SKM-1 (cell line): ENCODE measurements around the gene PRADC1.

Source experiments
- DNase-seq: peaks from one replicate; lab custom pipeline; 2025; ENCODE audit not compliant: unreplicated experiment; lab: John Stamatoyannopoulos, UW

The PRADC1 gene

DNA sequence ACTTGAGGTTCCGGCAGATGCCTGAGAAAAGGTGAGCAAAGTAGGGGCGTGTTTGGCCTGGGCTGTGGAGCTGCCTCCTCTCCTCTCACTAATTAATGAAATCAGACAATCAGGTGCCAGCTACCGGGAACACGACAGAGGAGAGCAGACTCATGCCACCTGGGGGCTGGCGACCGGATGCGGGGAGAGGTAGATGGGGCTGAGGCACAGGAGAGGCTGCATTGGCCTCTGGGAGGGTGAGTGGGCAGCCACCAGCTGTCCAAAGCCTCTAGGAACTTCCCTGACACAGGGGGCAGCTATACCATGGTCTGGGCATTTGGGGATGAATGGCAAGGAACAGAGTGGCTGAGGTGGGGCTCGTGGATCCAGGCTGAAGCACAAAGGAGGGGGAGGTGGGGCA is 26.2 kb upstream of the PRADC1 start:
- DNase-seq, result no peak

DNA sequence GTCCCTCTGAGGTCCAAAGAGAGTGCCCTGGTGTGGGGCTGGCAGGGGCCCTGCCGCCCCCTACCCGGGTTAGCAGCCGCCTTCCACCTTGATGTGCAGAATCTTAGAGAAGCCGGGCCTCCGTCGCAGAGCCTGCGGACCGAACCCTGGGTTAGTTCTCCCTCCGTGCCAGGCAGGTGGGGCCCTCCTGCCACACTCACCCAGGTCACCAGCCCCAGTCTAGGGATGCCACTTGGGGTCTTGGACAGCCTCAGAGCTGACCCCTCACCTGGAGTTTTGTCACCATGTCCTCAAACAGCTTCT is 25.8 kb upstream of the PRADC1 start:
- DNase-seq, result no peak

DNA sequence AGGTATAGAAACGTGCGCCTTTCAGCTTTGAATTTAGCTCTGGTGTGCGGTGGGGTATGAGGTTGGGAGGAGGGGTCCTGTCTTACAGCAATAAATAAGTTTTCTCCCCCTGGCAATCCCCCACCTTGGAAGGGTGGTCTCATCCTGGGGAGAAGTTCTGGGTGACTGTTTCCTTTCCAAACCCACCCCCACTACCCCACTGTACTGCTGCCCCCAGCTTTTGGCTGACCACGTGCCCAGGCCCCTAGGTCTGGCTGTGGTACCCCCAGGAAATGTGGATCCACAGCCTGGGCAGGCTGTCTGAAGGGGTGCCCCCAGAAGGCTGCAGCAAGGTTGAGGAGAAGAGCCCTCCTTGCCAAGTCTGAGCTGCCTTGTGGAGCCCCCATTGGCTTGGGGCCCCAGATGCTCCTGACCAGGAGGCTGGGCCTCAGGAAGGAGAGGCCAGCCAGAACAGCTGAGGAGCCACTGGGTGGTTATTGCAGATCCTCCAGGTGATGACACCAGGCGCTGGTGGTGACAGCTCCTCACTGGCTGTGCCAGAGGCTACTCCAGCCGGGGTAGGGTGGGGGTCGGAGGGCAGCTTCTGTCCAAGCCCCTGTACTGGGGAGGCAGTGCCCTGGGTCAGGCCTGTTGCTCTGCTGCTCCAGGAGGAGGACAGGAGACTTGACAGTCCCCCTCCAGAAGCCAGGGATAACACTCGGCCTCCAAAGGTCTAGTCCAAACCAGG is 25.3 kb upstream of the PRADC1 start:
- no peak for DNase-seq

DNA sequence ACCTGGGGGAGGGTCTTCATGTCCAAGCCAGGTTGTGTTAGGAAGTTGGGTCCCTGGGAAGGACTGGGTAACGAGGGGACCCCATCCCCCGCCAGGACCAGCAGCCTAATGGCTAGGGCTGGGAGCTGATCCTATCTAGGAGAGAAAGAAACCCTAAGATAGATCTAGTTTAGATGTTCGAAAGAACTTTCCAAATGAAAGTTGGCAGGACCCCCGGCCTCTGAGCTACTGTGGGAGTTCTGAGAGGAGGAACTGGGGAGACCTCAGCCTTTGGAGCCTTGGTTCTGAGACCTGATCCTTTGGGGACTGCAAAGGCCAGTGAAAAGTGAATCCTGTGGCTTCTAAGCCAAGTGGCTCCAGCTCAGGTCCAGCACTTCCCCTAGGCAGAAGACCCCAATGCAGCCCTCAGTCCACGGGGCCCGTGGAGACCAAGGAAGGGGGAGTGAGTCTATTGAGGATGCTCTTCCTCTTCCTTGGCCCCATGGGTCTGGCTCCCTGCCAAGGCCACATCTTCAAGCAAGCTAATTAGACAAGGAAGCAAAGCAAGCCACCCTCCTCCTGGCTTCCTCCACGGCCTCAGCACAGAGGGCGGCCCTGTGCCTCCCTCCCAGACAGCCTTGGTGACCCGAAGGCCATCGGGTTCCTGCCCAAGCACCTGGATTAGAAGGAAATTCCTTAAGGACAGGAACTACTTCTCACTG is 24.5 kb upstream of the PRADC1 start:
- DNase-seq, result peak; percentile 42

DNA sequence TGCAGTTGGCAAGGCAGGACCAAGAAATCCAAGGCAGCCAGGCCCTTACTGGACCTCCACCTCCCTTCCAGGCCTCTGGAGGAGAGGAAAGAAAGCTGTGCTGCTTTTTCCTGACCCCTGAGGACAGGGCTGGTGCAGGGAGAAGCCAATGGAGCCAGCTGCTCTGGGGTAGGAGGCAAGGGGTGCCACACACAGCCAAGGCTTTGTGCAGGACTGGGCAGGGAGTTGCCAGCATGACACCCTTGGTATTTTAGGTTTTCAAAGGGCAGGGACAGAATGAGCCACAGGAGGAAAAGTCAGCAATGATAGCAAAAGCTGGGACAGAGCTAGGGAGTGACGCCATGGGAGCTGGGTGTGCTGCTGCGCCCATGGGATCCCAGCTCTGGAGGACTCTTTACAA is 24.0 kb upstream of the PRADC1 start:
- no peak for DNase-seq

DNA sequence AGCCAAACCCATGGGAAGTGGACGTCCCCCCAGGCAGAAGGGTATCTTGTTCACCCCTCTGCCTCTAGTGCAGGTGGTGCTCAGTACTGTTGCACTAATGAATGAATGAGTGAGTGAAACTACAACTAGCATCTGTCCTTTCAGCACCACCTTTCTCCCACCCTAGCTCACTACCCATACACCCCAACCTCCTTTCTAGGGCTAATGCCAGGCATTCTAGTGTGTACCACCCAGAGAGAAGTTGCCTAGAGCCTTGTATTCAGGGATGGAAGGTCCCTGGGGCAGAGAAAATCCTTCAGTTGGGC is 23.5 kb upstream of the PRADC1 start:
- no peak for DNase-seq

DNA sequence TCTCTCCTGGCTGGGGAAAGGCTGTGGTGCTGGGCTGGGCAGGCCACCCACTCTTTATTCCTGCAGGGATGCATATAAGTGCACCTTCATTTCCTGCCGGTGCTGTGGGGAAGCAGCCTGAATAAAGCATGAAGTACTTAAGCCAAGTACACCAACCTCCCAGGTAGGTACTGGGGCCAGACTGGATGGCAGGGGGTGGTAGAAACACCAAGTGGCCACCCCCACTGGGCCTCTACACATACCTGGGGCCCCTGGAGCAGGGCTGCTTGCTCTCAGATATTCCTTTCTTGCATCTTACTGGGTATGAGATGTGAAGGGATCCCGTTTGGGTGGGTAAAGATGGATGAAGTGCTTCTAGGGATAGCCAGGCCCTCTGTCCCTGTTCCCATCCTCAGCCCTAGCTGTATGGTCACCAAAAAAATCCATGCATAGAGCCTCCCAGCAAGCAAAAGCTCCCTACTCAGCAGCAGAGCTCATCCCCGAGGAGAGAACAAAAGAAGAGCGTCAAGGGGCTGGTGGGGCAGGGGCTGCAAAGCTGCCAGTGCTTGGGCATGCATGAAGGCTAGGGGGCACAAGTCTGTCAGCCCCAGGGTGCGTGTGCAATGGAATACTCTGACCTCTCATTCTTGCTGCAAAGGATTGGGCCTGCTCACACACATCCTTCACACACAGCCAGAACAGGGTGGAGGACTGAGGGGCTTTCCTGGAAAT is 23.0 kb upstream of the PRADC1 start:
- DNase-seq, result no peak

DNA sequence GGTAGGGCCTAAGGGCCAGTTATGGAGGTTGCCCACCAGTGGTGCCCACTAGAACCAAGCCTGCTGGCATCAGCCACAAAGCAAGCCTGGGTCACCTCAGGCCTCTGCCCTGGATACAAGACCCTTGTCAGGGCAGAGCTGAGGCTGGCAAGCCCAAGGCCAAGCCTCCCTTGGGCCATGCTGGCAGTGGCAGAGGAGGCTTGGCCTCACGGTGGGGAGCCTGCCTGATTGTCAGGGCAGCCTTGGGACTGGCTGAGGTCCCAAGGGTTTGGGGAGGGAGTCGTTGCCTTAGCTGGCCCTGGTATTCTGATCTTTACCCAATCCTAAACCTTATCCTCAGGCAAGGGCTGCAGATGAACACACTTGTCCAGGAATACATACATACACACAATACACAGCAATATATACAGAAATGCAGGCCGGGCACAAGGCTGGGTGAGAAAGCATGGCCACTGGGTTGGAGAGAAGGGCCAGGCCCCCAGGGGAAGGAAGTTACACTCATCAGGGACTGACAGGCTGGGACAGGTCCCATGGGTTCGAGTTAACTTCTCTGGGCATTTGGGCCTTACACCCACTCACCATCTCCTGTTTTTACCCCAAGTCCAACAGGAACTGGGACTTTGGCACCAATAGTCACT is 22.1 kb upstream of the PRADC1 start:
- DNase-seq, result no peak

DNA sequence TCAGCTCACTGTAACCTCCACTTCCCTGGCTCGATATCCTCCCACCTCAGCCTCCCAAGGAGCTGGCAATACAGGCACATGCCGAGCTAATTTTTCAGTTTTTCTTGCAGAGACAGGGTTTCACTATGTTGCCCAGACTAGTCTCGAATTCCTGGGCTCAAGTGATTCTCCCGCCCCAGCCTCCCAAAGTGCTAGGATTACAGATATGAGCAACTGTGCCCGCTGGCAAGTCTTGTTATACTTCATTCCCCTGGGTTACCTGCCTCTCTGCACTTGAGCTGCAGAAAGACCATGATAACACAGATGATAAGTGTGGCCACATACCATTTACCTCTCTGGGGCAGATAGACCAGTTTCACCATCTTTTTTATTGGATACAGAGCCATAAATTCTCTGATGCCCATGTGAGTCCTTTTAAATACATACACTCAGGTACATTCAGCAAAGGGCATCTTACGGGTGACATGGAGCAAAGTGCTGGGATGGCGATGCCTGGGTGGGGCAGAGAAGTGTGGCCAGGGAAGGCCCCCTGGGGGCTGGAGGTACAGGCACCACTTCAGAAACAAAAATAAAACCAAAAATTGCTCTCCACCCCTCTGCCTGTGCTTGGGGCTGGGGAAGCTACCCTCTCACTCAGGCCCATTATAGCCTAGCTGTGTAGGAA is 21.4 kb upstream of the PRADC1 start:
- no peak for DNase-seq

DNA sequence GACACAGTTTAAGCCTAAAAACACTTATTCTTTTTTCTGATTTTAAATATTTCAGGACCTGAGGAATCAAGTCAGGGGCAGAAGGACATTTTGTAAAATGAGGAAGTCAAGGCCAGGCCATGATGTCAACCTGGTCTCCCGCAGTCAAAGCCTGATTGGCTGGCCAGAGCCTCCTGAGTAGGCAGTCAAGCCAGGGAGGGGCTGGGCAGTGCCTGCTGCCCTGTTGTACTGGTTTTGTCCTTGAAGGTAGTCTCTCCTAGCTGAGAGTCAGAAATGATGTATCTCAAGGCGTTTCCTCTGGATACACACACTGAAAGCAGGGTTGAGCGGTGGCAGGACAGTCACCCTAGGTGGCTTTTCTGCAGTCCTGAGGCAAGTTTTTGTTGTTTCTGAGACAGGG is 20.9 kb upstream of the PRADC1 start:
- peak; percentile 14 for DNase-seq

DNA sequence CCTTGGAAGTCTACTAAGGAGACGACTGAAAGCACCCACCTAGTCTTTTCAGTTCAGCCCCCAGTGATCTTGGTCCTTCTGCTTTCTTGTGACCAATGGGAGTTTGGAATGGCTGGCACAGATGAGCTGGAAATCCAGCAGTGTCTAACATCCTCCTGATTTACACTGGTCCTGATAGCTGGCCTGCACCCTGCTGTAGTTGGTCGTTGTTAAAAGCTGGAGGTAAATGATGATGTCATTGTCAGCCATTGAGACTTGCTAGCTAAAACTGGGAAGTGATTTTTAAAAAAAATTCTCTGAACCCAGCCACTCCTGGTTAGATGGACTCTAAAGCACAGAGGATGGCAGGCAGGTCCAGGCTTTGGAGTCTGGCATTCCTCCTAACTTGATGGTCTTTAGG is 20.4 kb upstream of the PRADC1 start:
- no peak for DNase-seq

DNA sequence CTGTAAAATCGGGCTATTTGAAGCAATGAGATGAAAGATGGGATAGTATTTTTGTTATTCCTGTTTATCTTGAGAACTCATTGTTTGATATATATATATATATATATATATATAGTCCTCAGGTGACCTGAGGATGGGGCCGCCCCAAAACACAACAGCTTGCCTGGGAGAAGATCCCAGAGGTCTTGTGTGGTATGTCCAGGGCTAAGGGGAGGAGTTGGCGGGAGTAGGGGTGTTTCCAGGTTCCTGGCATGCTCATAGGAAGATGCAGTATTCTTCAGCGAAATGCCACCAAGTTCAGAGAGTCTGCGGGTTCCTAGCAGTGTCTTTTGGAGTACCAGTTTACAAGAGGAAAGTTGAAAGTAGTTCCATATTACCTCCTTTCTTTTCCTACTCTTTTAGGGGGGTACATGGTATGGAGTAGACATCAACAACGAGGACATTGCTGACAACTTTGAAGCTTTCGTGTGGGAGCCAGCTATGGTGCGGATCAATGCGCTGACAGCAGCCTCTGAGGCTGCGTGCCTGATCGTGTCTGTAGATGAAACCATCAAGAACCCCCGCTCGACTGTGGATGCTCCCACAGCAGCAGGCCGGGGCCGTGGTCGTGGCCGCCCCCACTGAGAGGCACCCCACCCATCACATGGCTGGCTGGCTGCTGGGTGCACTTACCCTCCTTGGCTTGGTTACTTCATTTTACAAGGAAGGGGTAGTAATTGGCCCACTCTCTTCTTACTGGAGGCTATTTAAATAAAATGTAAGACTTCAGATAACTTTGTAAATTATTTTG is 19.4 kb upstream of the PRADC1 start:
- DNase-seq, result no peak

DNA sequence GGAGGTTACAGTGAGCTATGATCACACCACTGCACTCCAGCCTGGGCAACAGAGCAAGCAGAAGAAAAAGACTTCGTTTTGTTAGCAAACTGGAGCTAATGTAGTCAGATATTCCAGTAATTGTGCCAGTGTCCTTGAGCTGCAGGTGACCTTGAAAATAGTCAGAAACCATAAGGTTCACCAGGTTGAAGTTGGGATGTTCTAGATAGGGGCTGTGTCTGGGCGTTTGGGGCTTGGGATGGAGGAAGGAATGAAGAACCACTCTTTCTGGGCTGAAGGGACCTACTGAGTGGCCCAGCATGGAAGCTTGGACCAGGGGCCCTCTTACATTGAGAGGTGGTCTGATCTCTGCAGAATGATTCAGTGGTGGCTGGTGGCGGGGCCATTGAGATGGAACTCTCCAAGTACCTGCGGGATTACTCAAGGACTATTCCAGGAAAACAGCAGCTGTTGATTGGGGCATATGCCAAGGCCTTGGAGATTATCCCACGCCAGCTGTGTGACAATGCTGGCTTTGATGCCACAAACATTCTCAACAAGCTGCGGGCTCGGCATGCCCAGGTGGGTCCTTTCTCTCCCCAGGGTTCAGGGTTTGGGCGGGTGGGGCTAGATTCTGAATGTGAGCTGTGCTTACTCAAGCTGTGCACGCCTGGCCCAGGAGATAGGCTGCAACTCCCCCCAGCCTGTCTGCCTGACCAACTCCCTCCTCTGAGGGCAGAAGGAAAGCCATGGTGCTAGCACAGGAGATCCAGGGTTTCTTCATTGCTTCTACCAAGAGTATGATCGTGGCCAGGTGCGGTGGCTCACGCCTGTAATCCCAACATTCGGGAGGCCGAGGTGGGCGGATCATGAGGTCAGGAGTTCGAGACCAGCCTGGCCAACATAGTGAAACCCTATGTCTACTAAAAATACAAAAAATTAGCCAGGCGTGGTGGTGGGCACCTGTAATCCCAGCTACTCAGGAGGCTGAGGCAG is 18.1 kb upstream of the PRADC1 start:
- no peak for DNase-seq

DNA sequence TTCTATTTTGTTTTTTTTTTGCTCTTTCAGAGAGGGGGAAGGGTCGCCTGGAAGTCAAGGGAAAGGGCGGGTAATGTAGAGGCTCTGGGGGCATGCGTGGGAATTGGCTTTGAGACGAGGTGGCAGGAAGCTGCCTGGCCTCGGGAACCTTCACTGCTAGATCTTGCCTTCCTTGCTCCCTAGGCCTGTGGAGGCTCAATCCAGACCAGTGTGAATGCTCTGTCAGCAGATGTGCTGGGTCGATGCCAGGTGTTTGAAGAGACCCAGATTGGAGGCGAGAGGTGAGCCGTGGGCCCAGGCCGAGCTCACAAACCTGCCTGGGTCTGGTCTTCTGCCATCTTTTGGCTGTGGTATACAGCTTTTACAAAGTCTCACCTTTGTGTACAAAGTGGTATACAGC is 16.6 kb upstream of the PRADC1 start:
- DNase-seq, result no peak

DNA sequence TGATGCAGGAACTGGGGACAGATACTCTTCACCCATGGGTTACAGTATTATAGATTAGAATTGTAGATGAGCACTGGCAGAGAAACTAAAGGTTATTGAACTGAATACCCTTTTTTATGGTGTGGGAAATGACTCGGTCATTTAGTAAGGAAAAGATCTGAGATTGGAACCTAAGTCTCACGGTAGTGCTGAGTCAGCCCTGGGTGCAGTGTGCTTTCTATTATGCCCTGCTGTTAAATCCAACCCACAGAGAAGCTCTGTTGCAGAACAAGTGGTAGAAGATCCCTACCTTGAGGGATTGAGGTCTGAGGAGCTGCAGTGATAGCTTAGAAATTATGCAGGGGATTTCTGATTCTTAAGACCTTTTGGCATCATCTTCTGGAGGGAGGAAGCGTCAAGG is 13.8 kb upstream of the PRADC1 start:
- no peak for DNase-seq

DNA sequence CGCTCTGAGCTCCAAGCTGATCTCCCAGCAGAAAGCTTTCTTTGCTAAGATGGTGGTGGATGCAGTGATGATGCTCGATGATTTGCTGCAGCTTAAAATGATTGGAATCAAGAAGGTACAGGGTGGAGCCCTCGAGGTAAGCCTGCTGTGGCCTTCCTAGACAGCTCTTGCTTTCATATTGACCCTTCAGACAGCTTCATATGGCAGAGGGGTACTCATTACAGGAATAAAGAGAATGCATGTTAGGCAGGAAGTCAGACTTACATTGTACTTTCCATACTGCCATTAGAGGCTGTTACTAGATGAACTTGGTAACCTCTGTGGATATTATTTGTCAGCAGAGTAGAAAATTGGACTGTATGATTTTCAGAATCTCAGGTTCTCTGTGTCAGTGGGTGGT is 11.5 kb upstream of the PRADC1 start:
- no peak for DNase-seq

DNA sequence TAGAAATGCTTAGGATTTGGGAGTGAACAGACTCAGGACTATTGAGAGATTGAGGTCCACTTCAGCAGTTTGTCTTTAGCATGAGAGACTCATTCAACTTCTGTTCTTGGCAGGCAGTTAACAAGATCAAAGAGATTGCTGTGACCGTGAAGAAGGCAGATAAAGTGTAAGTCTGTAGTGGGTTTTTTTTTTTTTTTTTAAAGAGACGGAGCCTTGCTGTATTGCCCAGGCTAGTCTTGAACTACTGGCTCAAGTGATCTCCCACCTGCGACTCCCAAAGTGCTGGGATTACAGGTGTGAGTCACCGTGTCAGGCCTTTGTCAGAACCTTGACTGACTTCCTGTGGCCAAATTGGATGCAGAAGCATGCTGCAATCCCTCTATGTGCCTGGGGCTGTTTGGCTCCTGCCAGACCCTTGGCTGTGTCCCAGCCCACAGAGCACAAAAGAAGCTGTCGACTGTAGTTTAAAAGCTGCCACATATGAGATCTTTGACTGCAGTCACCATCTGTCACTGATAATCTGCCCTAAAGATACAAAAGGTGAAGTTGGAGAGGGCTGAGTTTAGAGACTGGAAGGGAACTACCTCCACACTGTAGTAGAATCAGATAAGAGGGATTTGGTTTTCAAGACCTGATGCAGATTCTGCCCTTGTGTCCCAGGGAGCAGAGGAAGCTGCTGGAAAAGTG is 11.0 kb upstream of the PRADC1 start:
- no peak for DNase-seq

DNA sequence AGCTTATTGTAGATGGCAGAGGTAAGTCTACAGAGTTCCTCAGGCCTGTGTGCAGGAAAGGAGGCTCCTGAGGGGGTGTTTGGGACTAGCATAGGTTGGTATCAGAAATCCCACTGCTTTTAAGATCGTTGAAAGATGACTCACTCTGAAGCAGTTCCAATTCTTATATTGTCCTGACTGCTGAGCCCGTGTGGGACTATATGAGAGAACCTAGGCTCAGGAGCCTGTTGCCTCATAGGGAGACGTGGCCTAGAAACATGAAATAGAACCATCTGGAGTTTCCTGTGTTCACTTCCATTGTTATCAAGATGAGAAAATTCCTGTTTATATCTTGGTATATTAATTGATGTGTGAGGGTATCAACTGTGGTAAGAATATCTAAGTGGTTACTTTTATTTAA is 6.7 kb upstream of the PRADC1 start:
- no peak for DNase-seq

DNA sequence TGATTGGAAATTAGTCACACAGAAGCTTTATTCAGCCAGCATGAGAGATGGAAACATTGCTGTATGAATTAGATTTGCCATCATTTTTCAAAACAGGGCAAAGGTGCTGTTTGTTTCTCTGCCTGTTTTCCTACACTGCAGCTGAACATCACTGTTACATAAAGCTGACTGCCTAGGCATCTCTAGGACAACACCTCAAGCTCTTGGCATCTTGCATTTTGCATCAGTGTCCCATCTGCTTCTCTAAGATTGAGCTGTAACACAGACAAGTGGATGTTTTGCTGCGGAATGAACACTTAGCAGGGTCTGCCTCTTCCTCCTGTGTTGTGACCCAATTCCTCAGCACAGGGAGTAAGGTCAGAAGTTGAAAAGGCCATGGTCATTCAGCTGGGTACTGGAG is 5.9 kb upstream of the PRADC1 start:
- no peak for DNase-seq
